K562 (cell line): ENCODE measurements around the gene NR5A2. TPM values are rescaled to one million over a fixed set of nuclear protein-coding genes. Genes with fewer than 3 reads are reported as not detected.

Source experiments
- BRF2 ChIP-seq: IDR thresholded peaks from 3 replicates; pipeline ENCODE4 v1.6.1; 2011; ENCODE audit warnings: borderline replicate concordance, mild to moderate bottlenecking; ENCODE audit not compliant: insufficient read length, insufficient read depth
- CUX1 ChIP-seq: fragments of 200-800 bp; sonication (Bioruptor generic); IDR thresholded peaks from 2 replicates; pipeline ENCODE4 v1.6.1; 2016; ENCODE audit warnings: missing genetic modification characterization, missing compliant biosample characterization
- CXXC5 ChIP-seq: fragments of 250-450 bp; sonication (Bioruptor Pico); IDR thresholded peaks from 2 replicates; pipeline ENCODE4 v1.8.0; 2022; ENCODE audit warnings: inconsistent platforms, mild to moderate bottlenecking, moderate library complexity
- EWSR1 ChIP-seq: fragments of 450-650 bp; IDR thresholded peaks from 2 replicates; pipeline ENCODE4 v1.6.1; 2018; ENCODE audit warnings: borderline replicate concordance, mild to moderate bottlenecking, low read depth, moderate library complexity; ENCODE audit not compliant: partially characterized antibody
- FOXK2 ChIP-seq, 2 experiments: fragments of 450-650 bp; IDR thresholded peaks in 1 of 2; conservative IDR thresholded peaks in 1 of 2; 2 replicates each; pipeline ENCODE4 v1.6.1; 2016; ENCODE audit warnings: low read depth in 2 of 2, mild to moderate bottlenecking in 1 of 2
- GATAD2A ChIP-seq: fragments of 450-650 bp; IDR thresholded peaks from 2 replicates; pipeline ENCODE4 v1.6.1; 2017
- MITF ChIP-seq: IDR thresholded peaks from 2 replicates; pipeline ENCODE4 v1.6.1; 2014; ENCODE audit warnings: antibody characterized with exemption
- MTA2 ChIP-seq: fragments of 450-650 bp; IDR thresholded peaks from 2 replicates; pipeline ENCODE4 v1.6.1; 2016; ENCODE audit warnings: low read depth
- NCOA1 ChIP-seq: fragments of 450-650 bp; IDR thresholded peaks from 2 replicates; pipeline ENCODE4 v1.6.1; 2016; ENCODE audit warnings: low read depth
- NFE2L1 ChIP-seq: fragments of 450-650 bp; IDR thresholded peaks from 2 replicates; pipeline ENCODE4 v1.6.1; 2016; ENCODE audit warnings: missing genetic modification characterization, low read depth, mild to moderate bottlenecking, missing compliant biosample characterization, moderate library complexity, borderline replicate concordance
- NR3C1 ChIP-seq: sonication (generic); formaldehyde crosslinking; IDR thresholded peaks from 2 replicates; pipeline ENCODE4 v1.8.1; 2022; ENCODE audit warnings: missing genetic modification reagents
- PURB ChIP-seq: sonication (generic); formaldehyde crosslinking; IDR thresholded peaks from 2 replicates; pipeline ENCODE4 v1.9.0; 2021; ENCODE audit warnings: low read depth, mild to moderate bottlenecking, missing genetic modification reagents
- SIX5 ChIP-seq, 2 experiments: IDR thresholded peaks; 2 replicates each; pipeline ENCODE4 v1.6.1; 2011; ENCODE audit warnings: low read length in 2 of 2, borderline replicate concordance in 1 of 2, low read depth in 1 of 2, mild to moderate bottlenecking in 1 of 2, moderate library complexity in 1 of 2; ENCODE audit not compliant: insufficient read depth in 1 of 2
- SMARCE1 ChIP-seq: fragments of 450-650 bp; IDR thresholded peaks from 2 replicates; pipeline ENCODE4 v1.7.1; 2016; ENCODE audit warnings: mild to moderate bottlenecking
- U2AF2 ChIP-seq: fragments of 200-400 bp; formaldehyde crosslinking; optimal IDR thresholded peaks from 2 replicates; pipeline ENCODE3; 2017; ENCODE audit warnings: low read depth, mild to moderate bottlenecking, low read length
- UBTF ChIP-seq, 2 experiments: IDR thresholded peaks; 2 replicates each; pipeline ENCODE4 v1.6.1; 2012; ENCODE audit warnings: improper control_type of control experiment in 2 of 2, low read depth in 2 of 2, low read length in 2 of 2, borderline replicate concordance in 1 of 2
- YBX1 ChIP-seq: fragments of 450-650 bp; IDR thresholded peaks from 2 replicates; pipeline ENCODE4 v1.7.1; 2016; ENCODE audit warnings: mild to moderate bottlenecking
- ZBED1 ChIP-seq: IDR thresholded peaks from 2 replicates; pipeline ENCODE4 v1.6.1; 2014
- ZEB2 ChIP-seq: fragments of 450-650 bp; IDR thresholded peaks from 2 replicates; pipeline ENCODE4 v1.6.1; 2016
- ZNF133 ChIP-seq: fragments of 250-450 bp; sonication (Bioruptor Pico); IDR thresholded peaks from 2 replicates; pipeline ENCODE4 v1.4.0; 2020; ENCODE audit warnings: mild to moderate bottlenecking
- ZNF197 ChIP-seq: fragments of 200-800 bp; sonication (Bioruptor generic); IDR thresholded peaks from 2 replicates; pipeline ENCODE4 v1.6.1; 2016; ENCODE audit warnings: low read depth, missing genetic modification characterization, missing compliant biosample characterization
- polyA plus RNA-seq, 8 experiments: library from polyadenylated mRNA; depleted of rRNA in 4 of 8; stranded (reverse) in 5 of 8; unstranded in 3 of 8; fragments of >200 nt; fragmentation: Nextera tagmentation in 2 of 8; fragmentation: Illumina TruSeq in 1 of 8; extraction: Ambion mirVana in 2 of 8; extraction: Trizol in 1 of 8; gene quantifications; 2 replicates each; pipeline versions ENCODE4 v1.2.1 to v1.2.3, GENCODE V29; 2011 to 2014; ENCODE audit warnings: inconsistent platforms in 1 of 8, missing spikeins in 1 of 8
- total RNA-seq, 7 experiments: library from RNA; depleted of rRNA in 6 of 7; stranded (reverse); fragments of >200 nt in 6 of 7; fragmentation: Illumina TruSeq in 2 of 7; extraction: Trizol in 2 of 7; gene quantifications; 2 replicates each; pipeline versions ENCODE4 v1.2.1 to v1.2.3, GENCODE V29; 2011 to 2021; ENCODE audit warnings: low replicate concordance in 1 of 7

Gene NR5A2
- total and polyA plus RNA-seq, 9 of the 15 experiments (the other 6 are each of a cell fraction or from before 2014, with no cell fraction given): 0.13 to 0.40 (median 0.29) TPM

GRCh38 chr1:200150721-200151120 lies 123.2 kb downstream of the NR5A2 start (continued):
- TF ChIP-seq CXXC5 (CRISPR knock-in tag): peak; percentile 54
- TF ChIP-seq EWSR1: no peak
- TF ChIP-seq NFE2L1 (tag): no peak
- no peak for TF ChIP-seq MTA2
- no peak for TF ChIP-seq MITF
- TF ChIP-seq YBX1: no peak
- no peak for TF ChIP-seq UBTF (IDR thresholded peaks at IDR 0.05; ENCODE audit: borderline replicate concordance in 1 of 2, low read depth in 2 of 2, low read length in 2 of 2)
- TF ChIP-seq GATAD2A: no peak
- no peak for TF ChIP-seq ZNF133 (CRISPR knock-in tag)
- no peak for TF ChIP-seq ZBED1
- no peak for TF ChIP-seq CUX1
- no peak for TF ChIP-seq U2AF2
- no peak for TF ChIP-seq NR3C1
- TF ChIP-seq ZNF197 (CRISPR knock-in tag): no peak
- TF ChIP-seq NCOA1: peak; percentile 21; the same call in 1 of the 2 replicates
- no peak for TF ChIP-seq BRF2
- no peak for TF ChIP-seq PURB (CRISPR knock-in tag)
- no peak for TF ChIP-seq SIX5 (IDR thresholded peaks at IDR 0.05; ENCODE audit: borderline replicate concordance in 1 of 2, insufficient read depth in 1 of 2, low read depth in 1 of 2, low read length in 2 of 2)
- no peak for TF ChIP-seq FOXK2 (conservative IDR thresholded peaks at IDR 0.05 in 1 of 2, IDR thresholded peaks at IDR 0.05 in 1 of 2; ENCODE audit: low read depth in 2 of 2)
- TF ChIP-seq ZEB2: no peak
- TF ChIP-seq SMARCE1: peak; percentile 67
